ENCODE measurements around the gene DBN1.
"Not testable (repeated sequence)": the region's sequence is repeated elsewhere in the genome, so short reads cannot be mapped to it uniquely, and the experiment has no call there.

Gene DBN1

GRCh38 chr5:177494346-177495195, 21.1 kb upstream of the DBN1 start:
- DNase-seq = peak in 1 of 42 donors; percentile 56
- intact Hi-C loops (cut with DNase I) = loop anchor here (5.0 kb wide), 1 partner anchor 37 kb away; no protein-coding TSS in a partner anchor

DNA sequence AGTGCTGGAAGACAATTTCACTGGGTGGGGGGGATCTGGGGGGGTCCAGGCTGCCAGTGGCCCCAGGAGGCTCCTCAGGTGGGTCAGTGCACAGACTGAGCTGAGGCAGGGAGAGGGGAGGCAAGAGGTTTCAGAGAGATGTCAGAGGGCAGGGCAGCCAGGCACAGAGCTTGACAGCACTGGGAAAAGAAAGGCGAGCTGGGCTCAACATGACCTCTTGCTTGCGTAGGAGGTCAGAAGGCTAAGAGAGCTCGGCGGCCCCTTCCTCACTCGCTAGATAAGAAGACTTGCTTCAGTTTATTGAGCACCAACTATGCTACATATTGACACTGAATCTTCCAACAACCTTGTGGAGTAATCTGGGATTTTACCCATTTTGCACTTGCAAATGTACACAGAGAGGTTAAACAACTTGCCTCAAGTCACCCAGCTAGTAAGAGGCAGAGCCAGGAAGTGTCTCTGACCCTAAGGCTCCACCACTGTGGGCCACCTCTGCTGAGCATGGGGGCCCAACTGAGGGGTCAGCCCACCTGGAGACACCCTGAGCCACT, 20.4 kb upstream of the DBN1 start:
- intact Hi-C loops (cut with DNase I) = no loop called here
- DNase-seq = no peak

GRCh38 chr5:177492841-177493240, 19.4 kb upstream of the DBN1 start:
- DNase-seq = no peak
- intact Hi-C loops (cut with DNase I) = no loop called here

DNA sequence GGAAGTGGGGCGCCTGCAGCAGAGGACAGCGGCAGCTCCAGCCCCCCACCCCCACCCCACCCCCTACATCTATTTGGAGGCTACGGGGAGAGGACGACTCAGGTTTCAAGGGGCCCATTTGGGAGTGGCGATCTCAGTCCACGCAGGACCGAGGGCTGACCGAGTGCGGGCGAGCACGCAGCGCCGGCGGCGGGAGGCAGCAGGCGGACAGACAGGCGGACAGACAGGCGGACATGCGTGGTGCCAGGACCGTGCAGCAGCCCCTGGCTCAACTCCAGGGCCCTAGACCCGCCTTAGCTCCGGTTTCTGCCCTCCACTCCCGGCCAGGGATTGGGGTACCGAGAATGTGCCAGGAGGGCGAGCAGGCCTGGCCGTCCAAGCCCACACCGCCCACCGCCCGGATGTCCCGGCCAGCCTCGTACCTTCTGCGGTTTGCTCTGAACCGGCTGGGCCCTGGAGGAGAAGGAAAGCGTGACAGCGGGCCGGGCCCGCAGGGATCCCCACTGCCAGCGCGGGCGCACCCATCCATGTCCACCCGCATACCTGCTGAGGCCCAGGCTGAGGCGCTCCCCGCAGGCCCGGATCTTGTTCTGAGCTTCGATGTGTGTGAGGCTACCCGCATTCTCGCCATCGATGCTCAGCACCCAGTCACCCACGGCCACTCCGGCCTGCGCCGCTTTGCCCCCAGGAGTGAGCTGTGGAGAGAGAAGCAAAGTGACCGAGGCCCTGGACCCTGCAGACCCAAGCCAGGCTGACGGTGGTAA, 18.7 kb upstream of the DBN1 start:
- DNase-seq = no peak
- intact Hi-C loops (cut with DNase I) = no loop called here

DNA sequence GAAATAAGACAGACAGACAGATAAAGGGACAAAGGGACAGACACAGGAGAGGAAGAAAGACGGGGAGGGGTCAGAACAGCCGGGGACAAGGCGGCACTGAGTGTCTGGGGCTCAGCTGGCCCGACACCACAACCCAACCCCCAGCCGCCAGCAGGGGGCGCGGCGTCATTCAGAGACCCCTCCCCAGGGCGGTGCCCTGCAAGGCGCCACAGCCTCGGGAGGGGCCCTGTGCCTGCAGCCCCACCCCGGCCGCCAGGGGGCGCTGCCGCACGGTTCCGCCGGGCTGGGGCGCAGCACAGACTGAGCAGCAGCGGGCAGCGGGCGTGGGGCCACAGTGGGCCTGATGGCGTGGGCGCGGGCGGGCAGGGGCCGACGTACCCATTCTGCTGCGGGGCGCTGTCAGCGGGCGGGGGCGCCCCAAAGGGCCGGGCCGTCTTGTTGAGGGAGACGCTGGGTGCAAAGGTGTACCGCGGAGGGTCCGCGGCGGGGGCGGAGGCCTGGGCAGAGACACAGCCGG, 18.1 kb upstream of the DBN1 start:
- no peak for DNase-seq
- intact Hi-C loops (cut with DNase I) = no loop called here

DNA sequence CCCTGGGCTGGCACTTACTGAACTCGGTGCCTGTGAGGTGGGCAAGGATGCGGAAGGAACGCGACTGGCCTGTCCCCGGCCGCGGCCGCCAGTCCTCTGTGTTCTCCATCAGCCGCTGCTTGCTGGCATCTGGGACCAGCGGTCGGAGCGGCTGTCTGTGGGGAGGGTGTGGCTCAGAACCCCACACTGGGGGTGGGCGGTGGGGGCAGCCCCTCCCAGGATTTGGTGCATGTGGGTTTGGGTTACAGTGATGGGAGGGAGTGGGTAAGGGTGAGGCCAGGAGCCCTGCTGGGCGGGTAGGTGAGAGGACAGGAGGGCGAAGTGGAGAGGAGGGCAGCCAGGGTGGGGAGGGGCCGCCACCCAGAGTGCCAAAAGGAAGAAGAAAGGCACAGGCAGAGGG, 17.6 kb upstream of the DBN1 start:
- intact Hi-C loops (cut with DNase I) = no loop called here
- DNase-seq = no peak

- intact Hi-C loops (cut with DNase I) = no loop called here
- DNase-seq = peak in 10 of 42 donors; percentile 37 to 62 (median 43)
These were observed 17.0 kb upstream of the DBN1 start for GRCh38 chr5:177490311-177490991.

DNA sequence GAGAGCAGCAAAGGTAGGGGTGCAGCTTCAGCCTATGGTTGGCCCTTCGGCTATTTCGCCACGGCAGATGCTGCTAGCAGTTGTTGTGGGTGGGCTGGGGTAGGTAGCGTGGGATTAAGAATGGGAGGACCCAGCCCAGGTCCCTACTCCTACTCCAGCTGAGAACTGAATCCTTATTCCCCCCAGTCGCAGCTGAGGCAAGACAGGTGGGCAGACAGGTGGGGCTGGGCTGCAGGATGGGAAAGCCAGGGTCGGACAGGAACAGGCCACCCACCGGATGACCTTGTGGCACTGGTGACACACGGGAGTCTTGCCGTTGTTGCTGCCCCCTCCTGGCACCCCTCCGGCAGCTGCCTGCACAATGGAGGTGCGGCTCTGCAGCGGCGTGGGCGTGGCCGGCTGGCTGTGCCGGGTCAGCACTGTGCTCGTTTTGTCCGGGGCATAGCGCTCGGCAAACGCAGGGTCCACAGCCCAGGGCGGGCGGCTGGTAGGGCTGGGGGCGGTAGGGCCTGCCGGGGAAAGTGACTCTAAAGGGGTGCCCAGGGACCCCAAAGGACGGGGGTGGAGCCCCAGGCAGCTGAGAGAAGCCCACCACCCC, 15.8 kb upstream of the DBN1 start:
- DNase-seq = peak in 11 of 42 donors; percentile 29 to 60 (median 45)
- intact Hi-C loops (cut with DNase I) = no loop called here

- intact Hi-C loops (cut with DNase I) = no loop called here
- DNase-seq = no peak
These were observed 14.5 kb upstream of the DBN1 start for GRCh38 chr5:177487975-177488374.

DNA sequence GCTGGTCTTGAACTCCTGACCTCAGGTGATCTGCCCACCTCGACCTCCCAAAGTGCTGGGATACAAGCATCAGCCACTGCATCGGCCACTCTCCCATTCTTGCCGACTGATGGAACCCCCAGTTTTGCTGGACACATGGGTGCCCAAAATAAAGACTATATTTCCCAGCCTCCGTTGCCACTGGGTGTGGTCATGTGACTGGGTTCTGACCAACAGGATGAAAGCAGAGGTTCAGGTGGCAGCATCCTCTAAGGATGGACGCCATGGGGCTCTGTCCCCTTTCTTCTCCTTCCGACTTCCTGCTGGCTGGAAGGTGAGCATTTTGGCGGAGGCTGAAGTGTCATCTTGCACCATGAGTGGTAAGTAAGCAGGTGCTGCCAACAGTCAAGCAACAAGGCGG, 13.7 kb upstream of the DBN1 start:
- intact Hi-C loops (cut with DNase I) = no loop called here
- DNase-seq = no peak

- DNase-seq = no peak
- intact Hi-C loops (cut with DNase I) = no loop called here
These were observed 12.8 kb upstream of the DBN1 start for GRCh38 chr5:177486256-177486655.

DNA sequence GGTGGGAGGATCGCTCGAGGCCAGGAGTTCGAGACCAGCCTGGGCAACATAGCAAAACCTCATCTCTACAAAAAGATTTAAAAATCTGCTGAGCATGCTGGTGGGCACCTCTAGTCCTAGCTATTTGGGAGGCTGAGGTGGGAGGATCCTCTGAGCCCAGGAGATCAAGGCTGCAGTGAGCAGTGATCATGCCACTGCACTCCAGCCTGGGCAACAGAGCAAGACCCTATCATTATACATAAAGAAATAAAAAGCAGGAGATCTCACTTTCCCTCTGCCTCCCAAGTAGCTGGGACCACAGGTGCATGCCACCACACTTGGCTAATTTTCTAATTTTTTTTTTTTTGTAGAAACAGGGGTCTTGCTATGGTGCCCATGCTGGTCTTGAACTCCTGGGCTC, 12.3 kb upstream of the DBN1 start:
- DNase-seq; intact Hi-C loops (cut with DNase I): not testable (repeated sequence)

DNA sequence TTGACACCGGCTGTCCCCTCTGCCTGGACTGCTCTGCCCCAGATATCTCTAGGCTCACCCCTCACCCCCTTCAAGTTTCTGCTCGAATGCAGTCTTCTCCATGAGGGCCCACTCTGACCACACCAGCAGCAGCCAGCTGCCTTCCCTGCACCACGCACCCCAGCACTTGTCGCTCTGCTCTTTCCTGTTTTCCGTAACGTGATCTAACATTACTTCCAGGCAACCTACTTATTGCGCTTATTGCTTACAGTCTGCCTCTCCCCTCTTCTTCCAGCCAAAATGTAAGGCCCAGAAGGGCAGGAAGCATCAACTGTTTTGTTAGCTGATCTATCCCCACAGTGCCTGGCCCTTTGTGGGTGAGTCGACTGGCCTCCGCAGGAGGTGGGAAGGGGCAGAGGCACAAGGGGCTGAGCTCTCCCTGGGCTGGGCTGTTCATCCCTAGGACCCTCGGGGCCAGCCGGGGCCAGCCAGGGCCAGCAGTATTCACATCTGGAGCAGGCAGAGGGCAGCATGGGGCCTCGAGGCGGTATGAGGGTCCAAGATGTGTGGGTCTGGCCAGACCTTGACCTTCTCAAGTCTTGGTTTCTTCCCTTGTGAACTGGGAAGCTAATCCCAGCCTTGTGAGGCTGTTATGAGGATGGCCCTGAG, 11.6 kb upstream of the DBN1 start:
- no peak for DNase-seq
- intact Hi-C loops (cut with DNase I) = no loop called here

- intact Hi-C loops (cut with DNase I) = no loop called here
- no peak for DNase-seq
These were observed 10.8 kb upstream of the DBN1 start for GRCh38 chr5:177483994-177484901.

DNA sequence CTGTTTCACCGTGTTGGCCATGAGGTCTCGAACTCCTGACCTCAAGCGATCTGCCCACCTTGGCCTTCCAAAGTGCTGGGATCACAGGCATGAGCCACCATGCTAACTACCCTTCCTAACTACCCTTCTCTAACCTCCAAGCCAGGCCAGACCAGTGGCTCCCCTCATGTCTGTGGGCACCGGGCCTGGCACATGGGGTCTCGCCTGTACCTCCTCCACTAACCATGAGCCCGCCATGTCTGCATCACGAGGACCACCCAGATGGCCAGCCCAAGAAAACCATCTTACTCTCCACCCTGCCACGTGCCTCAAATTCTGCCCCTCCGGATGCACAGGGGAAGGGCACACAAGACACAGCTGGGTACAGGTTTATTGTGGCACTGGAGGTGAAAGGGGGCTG, 9.6 kb upstream of the DBN1 start:
- intact Hi-C loops (cut with DNase I) = no loop called here

DNA sequence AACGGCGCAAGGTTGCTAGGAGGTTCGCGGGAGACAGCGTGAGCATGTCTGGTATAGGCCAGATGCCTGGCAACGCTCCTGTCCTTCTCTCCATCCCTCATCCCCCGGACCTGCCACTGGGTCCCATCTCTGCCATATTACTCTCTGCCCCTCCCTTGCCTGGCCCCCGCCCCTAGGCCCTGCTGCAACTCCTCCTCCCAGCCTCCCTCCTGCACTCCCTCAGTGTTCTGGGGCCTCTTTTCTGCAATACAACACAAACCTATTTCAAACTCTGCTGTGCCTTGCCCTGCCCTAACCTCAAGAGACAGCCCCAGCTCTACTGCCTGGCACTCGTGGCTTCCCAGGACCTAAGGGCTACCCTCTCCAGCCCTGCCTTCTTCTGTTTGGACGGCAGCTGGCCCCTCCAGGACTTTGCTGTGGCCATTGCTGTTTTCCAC, 8.9 kb upstream of the DBN1 start:
- DNase-seq = no peak
- intact Hi-C loops (cut with DNase I) = no loop called here

More for the DNA sequence above, 9.6 kb upstream of the DBN1 start:
- no peak for DNase-seq

DNA sequence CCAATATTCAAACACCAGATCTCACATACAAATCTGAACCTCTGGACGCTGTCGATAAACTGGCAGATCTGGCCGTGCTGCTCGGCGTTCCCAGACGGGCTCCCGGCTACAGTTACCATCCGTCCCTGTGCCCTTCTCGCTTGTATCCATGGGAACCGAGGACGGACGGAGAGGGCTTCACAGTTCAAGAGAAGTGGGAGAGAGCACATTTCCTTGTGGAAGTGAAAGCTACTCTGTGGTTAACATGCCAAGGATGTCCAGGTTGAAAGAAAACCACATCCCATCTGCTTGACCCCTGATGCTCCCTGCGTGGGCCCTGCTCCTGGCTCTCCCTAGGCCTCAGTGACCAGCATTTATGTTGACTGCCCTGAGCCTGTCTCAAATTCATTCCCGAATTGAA, 6.3 kb upstream of the DBN1 start:
- DNase-seq = no peak
- intact Hi-C loops (cut with DNase I) = no loop called here
